ENCODE results near the gene FBLN2.

The FBLN2 gene

GRCh38 chr3:13567684-13568514 is 19.0 kb downstream of the FBLN2 start:
- DNase-seq (ENCODE audit: low spot score): no peak

- DNase-seq (ENCODE audit: low spot score): no peak
Measured at GRCh38 chr3:13568515-13569028, 19.6 kb downstream of the FBLN2 start.

GRCh38 chr3:13569201-13569600 is 20.3 kb downstream of the FBLN2 start:
- no peak for DNase-seq (ENCODE audit: low spot score)

- DNase-seq (ENCODE audit: low spot score): no peak
Measured at GRCh38 chr3:13569641-13570390, 20.9 kb downstream of the FBLN2 start.

GRCh38 chr3:13570391-13571194 is 21.7 kb downstream of the FBLN2 start:
- DNase-seq (ENCODE audit: low spot score): no peak

GRCh38 chr3:13571264-13571663 is 22.3 kb downstream of the FBLN2 start:
- DNase-seq (ENCODE audit: low spot score): no peak

GRCh38 chr3:13571831-13572750 is 23.2 kb downstream of the FBLN2 start:
- no peak for DNase-seq (ENCODE audit: low spot score)

GRCh38 chr3:13572926-13573623 is 24.1 kb downstream of the FBLN2 start:
- DNase-seq (ENCODE audit: low spot score): no peak

GRCh38 chr3:13574083-13574797 is 25.3 kb downstream of the FBLN2 start:
- no peak for DNase-seq (ENCODE audit: low spot score)

GRCh38 chr3:13574798-13575451 is 26.0 kb downstream of the FBLN2 start:
- DNase-seq (ENCODE audit: low spot score): peak; percentile 34

- no peak for DNase-seq (ENCODE audit: low spot score)
Measured at GRCh38 chr3:13575459-13576061, 26.6 kb downstream of the FBLN2 start.

- no peak for DNase-seq (ENCODE audit: low spot score)
Measured at GRCh38 chr3:13577181-13578121, 28.5 kb downstream of the FBLN2 start.

GRCh38 chr3:13578251-13578650 is 29.3 kb downstream of the FBLN2 start:
- DNase-seq (ENCODE audit: low spot score): no peak

GRCh38 chr3:13579063-13579462 is 30.1 kb downstream of the FBLN2 start:
- peak; percentile 60 for DNase-seq (ENCODE audit: low spot score)

GRCh38 chr3:13580256-13581023 is 31.5 kb downstream of the FBLN2 start:
- DNase-seq (ENCODE audit: low spot score): no peak

- DNase-seq (ENCODE audit: low spot score): no peak
Measured at GRCh38 chr3:13581485-13582365, 32.8 kb downstream of the FBLN2 start.
